Brain microvascular endothelial cell (primary cell): Measurements from ENCODE around the gene PWWP2B.

Experiments used
- DNase-seq: peaks from one replicate; pipeline ENCODE4 v3.0.0-alpha.2; 2020
- H3K27ac ChIP-seq: fragments of 250-450 bp; sonication (Bioruptor Pico); 2 replicates; pipeline ENCODE4 v1.5.1; 2020; ENCODE audit warnings: mild to moderate bottlenecking, moderate library complexity
- H3K27me3 ChIP-seq: fragments of 250-450 bp; sonication (Bioruptor Pico); replicated peaks from 2 replicates; pipeline ENCODE4 v1.5.1; 2020; ENCODE audit warnings: mild to moderate bottlenecking
- H3K36me3 ChIP-seq: fragments of 250-450 bp; sonication (Bioruptor Pico); replicated peaks from 2 replicates; pipeline ENCODE4 v1.5.1; 2020; ENCODE audit warnings: mild to moderate bottlenecking
- H3K4me3 ChIP-seq: 2 replicates; pipeline ENCODE4 v1.5.1; 2011; ENCODE audit warnings: low read depth, mild to moderate bottlenecking, control low read depth, low read length, moderate library complexity
- CTCF ChIP-seq: IDR thresholded peaks from 2 replicates; pipeline ENCODE4 v1.5.1; 2011; ENCODE audit warnings: low read depth, mild to moderate bottlenecking, moderate library complexity, low read length, control low read depth, inconsistent platforms; ENCODE audit errors: missing control alignments
- in situ Hi-C: cut with HindIII; loops from 2 replicates; pipeline ENCODE4 v1.10.0; 2017; ENCODE audit warnings: low sequenced_read_pairs, low pct_ligation_motif_present

The PWWP2B gene

GRCh38 chr10:132415956-132416355, 19.0 kb downstream of the PWWP2B start:
- Histone ChIP-seq H3K4me3 (no peak overlapping the region), H3K27ac (no peak overlapping the region), H3K36me3 (no peaks in the 10 kb centered on the region), H3K27me3 (no peaks in the 10 kb centered on the region)
- in situ Hi-C loops, result no loop called here
- no peak for DNase-seq
- TF ChIP-seq CTCF, result no peak

GRCh38 chr10:132416566-132417256, 19.7 kb downstream of the PWWP2B start:
- H3K36me3 ChIP-seq, result no peaks in the 10 kb centered on the region
- no peak for TF ChIP-seq CTCF
- no peak for DNase-seq
- H3K27me3 ChIP-seq, result no peaks in the 10 kb centered on the region
- no peak overlapping the region for H3K4me3 ChIP-seq
- no peak overlapping the region for H3K27ac ChIP-seq
- in situ Hi-C loops, result no loop called here

- H3K27ac ChIP-seq, result no peak overlapping the region
- no peak overlapping the region for H3K4me3 ChIP-seq
- TF ChIP-seq CTCF, result no peak
- H3K36me3 ChIP-seq, result no peaks in the 10 kb centered on the region
- no peak for DNase-seq
- in situ Hi-C loops, result no loop called here
- H3K27me3 ChIP-seq, result no peaks in the 10 kb centered on the region
Measured at GRCh38 chr10:132417257-132417910, 20.4 kb downstream of the PWWP2B start.

- no peak for TF ChIP-seq CTCF
- Histone ChIP-seq H3K27ac (no peak overlapping the region), H3K4me3 (no peak overlapping the region), H3K27me3 (no peaks in the 10 kb centered on the region), H3K36me3 (no peaks in the 10 kb centered on the region)
- no peak for DNase-seq
- in situ Hi-C loops, result no loop called here
Measured at GRCh38 chr10:132417957-132418441, 21.0 kb downstream of the PWWP2B start.

GRCh38 chr10:132418527-132419416, 21.8 kb downstream of the PWWP2B start:
- no peaks in the 10 kb centered on the region for H3K36me3 ChIP-seq
- H3K4me3 ChIP-seq, result no peak overlapping the region
- no peak overlapping the region for H3K27ac ChIP-seq
- no peak for TF ChIP-seq CTCF
- no peak for DNase-seq
- in situ Hi-C loops, result no loop called here
- H3K27me3 ChIP-seq, result no peaks in the 10 kb centered on the region
